ENCODE data around the gene XYLT2. TPM values are rescaled to one million over a fixed set of nuclear protein-coding genes. Genes with fewer than 3 reads are reported as not detected.

The XYLT2 gene
- polyA plus RNA-seq, 3 donors = 15.6 to 29.2 (median 25.7) TPM

DNA sequence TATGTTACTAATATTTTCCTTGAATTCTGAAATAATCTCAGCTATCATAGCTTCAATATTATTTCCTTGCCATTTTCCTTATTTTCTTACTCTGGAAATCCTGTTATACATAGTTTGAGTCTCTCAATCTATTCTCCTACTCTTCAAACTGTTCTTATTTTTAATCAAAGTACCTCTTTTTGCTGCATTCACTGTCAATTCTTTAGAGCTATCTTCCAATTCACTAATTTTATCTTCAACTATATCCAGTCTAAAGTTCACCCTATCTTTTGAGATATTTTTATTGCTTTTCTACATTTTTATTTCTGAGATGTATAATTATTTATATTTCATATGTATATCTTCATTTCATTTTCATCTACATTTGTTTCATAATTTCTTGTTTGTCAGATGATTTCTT, 7.3 kb upstream of the XYLT2 start:
- DNase-seq (ENCODE audit: extremely low read depth in 1 of 11, low read depth in 9 of 11, low spot score in 4 of 11) = no peak

DNA sequence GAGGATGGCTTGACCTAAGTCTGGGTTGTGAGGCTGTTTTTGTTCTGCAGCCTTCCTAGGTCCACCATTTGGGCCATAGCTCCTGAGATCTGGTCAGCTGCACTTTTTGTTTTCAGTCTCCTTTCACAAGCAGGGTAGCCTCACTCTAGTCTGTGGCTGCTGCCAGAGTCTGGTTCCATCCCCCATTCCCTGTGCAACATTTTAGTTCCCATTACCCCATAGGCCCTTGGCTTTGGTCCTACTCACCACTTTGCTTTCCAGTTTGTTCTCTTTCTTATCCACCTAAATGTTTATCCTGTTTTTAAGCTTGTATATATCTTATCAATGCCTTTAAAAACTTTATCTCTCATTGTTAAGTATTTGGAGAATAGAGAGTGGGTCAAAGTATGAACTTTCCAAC, 6.5 kb upstream of the XYLT2 start:
- DNase-seq (ENCODE audit: extremely low read depth in 1 of 11, low read depth in 9 of 11, low spot score in 4 of 11) = no peak

DNA sequence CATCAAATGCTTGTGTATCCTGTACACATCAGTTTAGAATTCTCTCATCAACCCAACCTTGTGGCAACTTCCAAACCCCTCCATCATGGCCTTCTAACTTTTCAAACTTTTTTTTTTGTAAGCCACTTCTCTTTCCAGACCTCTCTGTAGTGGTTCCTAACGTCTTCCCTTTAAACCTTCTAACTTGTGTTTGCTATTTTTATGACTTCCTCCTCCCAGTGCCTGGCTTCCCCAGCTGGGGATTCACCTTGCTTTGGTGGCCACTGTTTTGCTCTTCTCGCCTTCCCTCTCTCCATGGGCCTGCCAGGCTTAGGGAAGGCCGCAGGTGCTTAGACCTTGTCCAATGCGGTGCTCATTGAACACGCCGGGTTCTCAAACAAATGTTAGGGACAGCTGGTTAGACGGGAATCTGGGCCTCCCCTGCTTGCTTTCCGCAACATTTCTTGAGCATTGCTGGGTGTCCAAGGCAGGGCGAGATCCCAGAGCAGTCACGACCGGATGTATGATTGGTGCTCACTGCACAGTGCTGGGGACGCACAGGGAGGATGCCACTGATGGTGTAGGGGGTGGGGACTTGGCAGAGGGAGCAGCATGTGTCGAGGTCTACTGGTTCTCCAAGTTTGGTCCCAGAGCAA, 1.1 kb upstream of the XYLT2 start:
- no peak for DNase-seq (ENCODE audit: extremely low read depth in 1 of 11, low read depth in 9 of 11, low spot score in 4 of 11)

DNA sequence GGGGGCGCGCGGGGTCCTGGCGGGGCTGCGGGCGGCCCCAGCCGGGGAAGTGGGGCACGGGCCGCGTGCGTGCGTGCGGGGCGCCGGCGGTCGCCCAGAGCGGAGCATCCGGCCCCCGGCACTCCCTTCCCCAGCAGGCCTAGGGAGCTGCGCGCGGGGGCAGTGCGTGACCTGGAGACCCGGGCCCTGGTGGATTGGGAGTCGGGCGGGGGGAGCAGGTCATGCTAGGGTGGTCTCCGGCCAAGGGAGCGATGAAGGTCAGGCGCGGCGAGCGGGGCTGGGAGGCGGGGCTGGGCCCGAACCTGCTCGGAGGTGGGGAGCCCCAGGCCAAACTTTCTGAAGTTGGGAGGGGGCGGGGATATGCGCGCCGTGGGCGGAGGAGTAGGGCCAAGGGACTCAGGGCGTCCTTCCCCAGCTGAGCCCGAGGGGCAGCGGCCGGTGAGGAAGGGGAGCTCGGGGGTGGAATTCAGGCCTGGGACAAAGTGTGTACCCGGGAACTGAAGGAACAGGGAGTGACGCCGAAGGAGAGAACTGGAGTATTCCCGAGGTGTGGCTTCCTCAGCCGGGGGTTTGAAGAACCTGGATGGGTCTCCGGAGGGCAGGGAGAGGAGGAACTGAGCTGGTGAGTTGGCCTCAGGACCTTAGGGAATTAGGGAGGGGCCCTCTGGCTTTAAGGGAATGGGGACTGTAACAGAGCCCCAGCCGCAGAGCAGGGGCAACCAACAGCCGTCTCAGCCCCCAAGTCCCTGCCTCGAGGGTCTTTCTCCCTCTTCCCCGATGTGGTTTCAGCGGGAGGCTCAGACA, 589 bp downstream of the XYLT2 start:
- no peak for DNase-seq (ENCODE audit: extremely low read depth in 1 of 11, low read depth in 9 of 11, low spot score in 4 of 11)

DNA sequence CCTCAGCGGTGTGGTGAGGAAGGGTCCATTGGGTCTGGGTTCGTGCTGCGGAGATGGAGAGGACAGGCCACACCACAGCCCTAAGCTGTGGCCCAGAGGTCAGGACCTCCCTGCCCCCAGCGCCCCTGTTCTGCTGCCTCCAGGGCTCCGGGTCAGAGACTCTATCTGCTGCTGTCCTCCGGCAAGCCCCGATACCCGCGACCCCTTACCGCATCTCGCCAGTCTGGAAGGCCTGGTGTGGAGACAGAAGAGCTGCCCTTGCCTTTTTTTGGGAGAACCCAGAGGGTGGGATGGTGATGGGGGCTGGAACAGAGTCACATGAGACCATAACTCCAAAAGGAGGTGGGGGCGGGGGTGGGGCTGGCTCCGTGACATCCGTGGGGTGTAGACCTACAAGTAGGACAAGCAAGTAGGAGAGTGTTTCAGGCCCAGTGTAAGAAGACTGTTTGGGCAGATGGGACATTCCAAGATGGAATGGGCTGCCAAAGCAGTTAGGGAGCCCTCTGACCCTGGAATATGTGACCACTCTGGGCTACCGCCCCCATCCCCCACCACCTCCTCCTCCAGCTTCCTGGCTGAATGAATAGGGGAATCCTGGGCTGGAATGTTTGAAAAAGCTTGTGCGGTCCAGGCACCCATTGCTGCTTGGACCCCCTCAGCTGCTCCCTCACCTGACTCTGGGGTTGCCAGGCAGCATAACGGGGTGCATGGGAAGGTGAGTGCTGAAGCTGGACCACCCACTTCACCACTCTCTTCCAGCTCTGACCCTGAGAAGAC, 1.4 kb downstream of the XYLT2 start:
- no peak for DNase-seq (ENCODE audit: extremely low read depth in 1 of 11, low read depth in 9 of 11, low spot score in 4 of 11)

DNA sequence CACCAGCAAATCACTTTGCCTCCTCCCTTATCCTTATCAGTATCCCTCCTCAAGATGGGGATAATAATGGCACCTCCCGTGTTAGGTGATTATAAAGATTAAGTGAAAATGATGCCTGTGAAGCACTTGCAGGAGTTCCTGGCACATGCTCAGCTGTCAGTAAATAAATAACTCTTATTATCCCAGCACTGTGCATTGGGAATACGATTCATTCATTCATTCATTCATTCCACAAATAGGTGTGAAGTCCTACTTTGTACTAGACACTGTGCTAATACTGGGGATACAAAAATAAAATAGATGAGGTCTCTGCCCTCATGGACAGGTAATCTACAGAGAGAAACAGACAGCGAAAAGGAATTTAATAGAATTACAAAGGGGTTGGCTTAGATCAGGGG, 2.0 kb downstream of the XYLT2 start:
- DNase-seq (ENCODE audit: extremely low read depth in 1 of 11, low read depth in 9 of 11, low spot score in 4 of 11) = no peak

DNA sequence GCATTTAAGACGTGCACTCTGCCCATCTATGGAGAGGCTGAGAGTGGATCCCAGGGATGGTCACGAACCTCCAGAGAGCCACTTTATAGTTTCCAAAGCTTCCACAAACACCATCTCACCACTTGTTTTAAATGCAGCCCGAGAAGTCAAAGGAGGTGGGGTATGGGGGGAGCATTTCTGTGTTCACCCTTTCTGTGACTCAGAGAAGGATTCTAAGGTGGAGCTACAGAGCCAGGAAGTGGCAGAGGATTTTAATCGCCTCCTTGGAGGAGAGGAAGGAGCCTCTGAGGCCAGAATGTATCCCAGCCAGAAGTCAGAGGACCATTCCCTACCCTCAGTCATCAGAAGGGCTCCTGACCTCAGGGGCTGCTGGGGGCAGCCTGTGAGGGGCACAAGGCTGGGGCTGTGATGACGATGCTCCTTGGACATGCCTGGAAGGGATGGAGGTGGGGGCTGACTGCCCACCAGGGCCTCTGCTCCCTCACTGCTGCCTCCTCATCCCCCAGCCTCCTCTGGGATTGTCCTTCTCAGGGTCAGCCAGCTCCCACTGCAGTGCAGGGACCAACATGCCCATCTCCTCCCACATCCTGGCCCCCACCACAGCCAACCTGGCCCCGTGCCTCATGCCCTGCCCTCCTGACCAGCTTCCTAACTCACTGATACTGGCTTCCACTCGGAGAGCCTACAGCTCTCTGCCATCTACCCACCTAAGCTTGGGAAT, 2.8 kb downstream of the XYLT2 start:
- no peak for DNase-seq (ENCODE audit: extremely low read depth in 1 of 11, low read depth in 9 of 11, low spot score in 4 of 11)

DNA sequence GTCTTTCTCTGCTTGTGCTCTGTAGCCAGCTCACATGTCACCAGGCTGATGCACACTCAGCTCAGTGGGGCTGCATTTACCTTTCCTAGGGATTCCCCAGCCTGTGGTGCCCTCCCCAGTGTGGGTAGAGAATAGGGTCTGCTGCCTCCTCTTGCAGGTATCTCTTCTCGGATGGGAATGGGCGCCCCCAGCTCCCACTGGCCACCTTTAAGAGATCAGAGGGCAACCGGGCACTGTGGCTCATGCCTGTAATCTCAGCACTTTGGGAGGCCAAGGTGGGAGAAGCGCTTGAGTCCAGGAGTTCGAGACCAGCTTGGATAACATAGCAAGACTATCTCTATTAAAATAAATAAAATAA, 3.3 kb downstream of the XYLT2 start:
- no peak for DNase-seq (ENCODE audit: extremely low read depth in 1 of 11, low read depth in 9 of 11, low spot score in 4 of 11)

DNA sequence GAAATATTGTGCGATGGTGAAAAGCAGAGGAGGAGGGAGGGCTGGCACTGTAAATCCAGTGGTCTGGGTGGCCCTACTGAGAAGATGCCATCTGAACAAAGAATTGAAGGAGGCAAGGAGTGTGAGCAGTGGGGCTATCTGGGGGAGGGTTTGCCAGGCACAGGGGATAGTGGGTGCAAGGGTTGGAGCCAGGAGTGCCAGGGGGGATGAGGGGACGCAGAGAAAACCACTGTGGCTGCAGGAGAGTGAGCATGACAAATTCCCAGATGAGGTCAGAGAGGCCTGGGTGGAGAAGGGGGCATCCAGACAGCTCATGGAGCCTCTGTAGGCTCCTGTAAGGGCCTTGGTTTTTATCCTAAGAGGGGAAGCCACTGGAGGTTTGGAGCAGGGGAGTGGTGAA, 4.8 kb downstream of the XYLT2 start:
- no peak for DNase-seq (ENCODE audit: extremely low read depth in 1 of 11, low read depth in 9 of 11, low spot score in 4 of 11)

DNA sequence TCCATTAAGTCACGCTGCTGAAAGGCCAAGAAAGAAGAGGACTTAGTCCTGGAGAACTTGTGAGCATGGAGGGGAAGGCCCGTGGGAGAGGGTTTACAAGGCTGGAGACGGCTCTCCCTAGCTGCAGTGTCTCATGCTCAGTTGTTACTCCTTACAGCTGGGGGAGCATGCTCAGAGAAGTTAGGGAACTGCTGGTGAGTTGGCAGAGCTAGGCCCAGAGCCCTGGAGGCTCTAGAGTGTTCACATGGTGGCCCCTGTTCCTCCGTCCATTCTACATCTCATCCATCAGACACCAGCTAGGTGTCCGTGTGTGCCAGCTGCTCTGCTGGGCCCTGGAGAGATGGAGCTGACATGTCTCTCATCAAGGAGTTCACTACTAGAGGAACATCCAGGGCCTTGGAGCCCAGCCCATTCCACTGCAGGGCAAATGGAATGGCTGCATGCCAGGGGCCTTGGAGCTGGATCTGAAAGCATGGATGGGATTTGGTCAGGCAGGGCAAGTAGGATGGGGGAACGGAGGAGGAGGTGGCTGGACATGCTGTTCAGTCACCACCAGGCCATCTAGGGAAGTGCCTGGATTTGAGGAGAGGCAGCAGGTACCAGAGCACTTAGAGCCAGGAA, 6.3 kb downstream of the XYLT2 start:
- DNase-seq (ENCODE audit: extremely low read depth in 1 of 11, low read depth in 9 of 11, low spot score in 4 of 11) = no peak

DNA sequence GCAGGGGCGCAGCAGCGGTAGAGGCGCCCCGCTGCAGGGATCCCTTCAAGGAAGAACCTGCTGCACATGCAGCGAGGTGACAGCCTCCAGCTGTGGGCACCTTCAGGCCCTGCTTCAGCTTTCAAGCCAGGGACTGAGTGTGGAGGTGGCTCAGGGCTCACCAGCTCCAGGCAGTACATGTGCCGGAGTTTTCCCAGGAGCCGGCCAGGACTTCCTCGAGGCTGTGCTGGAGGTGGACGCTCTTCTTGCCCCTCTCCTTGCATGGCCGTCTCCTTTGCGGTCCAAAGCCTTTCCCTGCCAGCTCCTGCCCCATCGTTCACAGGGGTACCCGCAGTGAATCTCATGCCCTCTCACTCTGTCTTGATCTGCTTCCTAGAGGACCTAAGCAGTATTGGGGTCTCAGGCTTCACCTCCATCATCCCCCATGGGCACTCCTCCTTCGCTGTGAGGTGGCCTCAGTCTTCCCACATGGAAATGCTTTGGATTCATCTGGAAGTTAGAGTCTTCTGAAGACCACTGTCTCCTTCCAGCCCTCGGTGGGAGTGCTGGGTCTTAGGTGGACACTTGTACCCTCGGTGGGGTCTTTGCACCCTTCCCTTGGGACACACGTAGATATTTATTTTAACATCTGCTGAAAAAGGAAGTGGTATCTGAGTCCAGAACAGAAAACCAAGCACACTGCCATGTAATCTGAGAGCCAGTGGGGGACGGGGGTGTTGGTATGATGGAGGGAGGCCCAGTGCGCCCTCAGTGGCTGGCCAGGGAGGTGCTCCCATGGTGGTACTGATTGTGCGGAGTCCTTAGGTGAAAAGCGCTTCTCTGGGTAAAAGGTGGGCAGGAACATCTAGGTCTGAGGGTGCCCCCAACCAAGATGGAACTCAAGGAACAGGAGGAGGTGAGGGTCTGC, 7.0 kb downstream of the XYLT2 start:
- DNase-seq (ENCODE audit: extremely low read depth in 1 of 11, low read depth in 9 of 11, low spot score in 4 of 11) = no peak

DNA sequence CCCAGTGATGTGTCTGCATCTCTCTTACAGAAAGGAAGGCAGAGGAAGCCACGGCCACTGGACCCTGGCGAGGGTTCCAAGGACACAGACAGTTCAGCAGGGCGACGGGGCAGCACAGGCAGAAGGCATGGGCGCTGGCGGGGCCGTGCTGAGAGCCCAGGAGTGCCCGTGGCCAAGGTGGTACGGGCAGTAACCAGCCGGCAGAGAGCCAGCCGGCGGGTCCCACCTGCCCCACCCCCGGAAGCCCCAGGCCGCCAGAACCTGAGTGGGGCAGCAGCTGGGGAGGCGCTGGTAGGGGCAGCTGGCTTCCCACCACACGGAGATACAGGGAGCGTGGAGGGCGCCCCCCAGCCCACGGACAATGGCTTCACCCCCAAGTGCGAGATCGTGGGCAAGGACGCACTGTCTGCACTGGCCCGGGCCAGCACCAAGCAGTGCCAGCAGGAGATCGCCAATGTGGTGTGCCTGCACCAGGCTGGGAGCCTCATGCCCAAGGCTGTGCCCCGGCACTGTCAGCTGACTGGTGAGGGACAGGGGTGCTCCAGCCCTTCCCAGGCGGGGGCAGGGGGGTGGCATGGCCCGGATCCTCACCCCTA, 7.8 kb downstream of the XYLT2 start:
- no peak for DNase-seq (ENCODE audit: extremely low read depth in 1 of 11, low read depth in 9 of 11, low spot score in 4 of 11)

DNA sequence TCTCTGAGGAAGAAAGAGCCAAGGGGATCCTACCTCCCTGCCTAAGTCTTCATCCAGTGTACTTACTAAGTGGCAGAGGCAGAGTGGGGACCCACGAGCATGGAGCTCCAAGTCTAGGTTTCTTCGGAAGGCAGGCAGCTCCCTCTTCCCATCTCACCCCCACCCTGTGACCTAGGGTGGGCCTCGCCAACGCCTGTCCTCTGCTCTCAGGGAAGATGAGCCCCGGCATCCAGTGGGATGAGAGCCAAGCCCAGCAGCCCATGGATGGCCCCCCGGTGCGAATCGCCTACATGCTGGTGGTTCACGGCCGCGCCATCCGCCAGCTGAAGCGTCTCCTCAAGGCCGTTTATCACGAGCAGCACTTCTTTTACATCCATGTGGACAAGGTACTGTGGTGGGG, 8.3 kb downstream of the XYLT2 start:
- no peak for DNase-seq (ENCODE audit: extremely low read depth in 1 of 11, low read depth in 9 of 11, low spot score in 4 of 11)

DNA sequence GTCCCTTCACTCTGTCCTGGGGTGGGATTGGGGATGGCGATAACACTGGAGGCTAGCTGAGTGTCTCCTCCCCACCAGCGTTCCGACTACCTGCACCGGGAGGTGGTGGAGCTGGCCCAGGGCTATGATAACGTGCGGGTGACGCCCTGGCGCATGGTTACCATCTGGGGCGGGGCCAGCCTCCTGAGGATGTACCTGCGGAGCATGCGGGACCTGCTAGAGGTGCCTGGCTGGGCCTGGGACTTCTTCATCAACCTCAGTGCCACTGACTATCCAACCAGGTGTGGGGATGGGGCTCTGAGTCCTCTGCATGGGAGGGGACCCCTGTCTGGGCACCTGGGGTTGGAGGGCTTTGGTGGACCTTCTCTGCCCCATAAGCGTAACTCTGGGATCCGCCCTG, 8.8 kb downstream of the XYLT2 start:
- no peak for DNase-seq (ENCODE audit: extremely low read depth in 1 of 11, low read depth in 9 of 11, low spot score in 4 of 11)

DNA sequence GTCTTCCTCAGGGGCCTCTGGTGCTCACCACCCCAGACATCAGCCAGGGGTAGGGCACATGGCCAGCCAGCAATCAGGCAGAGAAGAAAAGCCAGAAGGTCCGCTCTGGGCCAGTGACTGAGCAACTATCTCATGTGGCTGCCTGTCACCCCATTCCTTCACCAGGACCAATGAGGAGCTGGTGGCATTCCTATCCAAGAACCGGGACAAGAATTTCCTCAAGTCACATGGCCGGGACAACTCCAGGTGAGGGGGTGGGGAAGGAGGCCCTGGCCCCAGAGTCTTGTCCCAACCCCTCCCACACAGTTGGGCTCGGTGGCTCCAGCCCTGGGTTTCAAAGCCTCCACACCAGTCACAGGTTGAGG, 9.4 kb downstream of the XYLT2 start:
- DNase-seq (ENCODE audit: extremely low read depth in 1 of 11, low read depth in 9 of 11, low spot score in 4 of 11) = no peak

DNA sequence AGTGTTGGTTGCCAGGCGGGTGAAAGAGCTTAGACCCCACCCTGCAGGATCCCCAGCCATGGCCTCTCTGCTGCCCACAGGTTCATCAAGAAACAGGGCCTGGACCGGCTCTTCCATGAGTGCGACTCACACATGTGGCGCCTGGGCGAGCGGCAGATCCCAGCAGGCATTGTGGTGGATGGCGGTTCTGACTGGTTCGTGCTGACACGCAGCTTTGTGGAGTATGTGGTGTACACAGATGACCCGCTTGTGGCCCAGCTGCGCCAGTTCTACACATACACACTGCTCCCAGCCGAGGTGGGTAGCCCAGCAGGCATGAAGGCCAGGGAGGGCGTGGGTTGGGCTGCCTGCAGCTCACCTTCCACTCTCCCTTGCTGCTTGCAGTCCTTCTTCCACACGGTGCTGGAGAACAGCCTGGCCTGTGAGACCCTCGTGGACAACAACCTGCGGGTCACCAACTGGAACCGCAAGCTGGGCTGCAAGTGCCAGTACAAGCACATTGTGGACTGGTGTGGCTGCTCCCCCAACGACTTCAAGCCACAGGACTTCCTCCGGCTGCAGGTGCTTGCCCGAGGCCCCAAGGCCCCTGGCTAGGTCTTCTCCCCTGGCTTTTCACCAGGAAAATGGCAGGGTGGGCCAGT, 9.9 kb downstream of the XYLT2 start:
- DNase-seq (ENCODE audit: extremely low read depth in 1 of 11, low read depth in 9 of 11, low spot score in 4 of 11) = no peak

DNA sequence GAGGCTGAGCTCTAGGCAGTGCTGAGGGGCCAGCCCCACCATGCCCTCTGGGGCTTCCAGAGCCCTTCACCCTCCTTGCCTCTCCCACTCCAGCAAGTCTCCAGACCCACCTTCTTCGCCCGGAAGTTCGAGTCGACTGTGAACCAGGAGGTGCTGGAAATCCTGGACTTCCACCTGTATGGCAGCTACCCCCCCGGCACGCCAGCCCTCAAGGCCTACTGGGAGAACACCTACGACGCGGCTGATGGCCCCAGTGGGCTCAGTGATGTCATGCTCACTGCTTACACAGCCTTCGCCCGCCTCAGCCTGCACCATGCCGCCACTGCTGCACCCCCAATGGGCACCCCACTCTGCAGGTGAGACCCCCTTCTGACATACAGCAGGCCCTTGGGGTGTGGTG, 10.5 kb downstream of the XYLT2 start:
- DNase-seq (ENCODE audit: extremely low read depth in 1 of 11, low read depth in 9 of 11, low spot score in 4 of 11) = no peak

Measured in renal cortex interstitium (tissue), 11 donors.